Suprapubic skin (tissue), 4 donors: Measurements from ENCODE around the gene TMPRSS6.

Source experiments
- EP300 ChIP-seq: sonication (generic); formaldehyde crosslinking; IDR thresholded peaks from one replicate; pipeline ENCODE4 v1.6.1; 2017; ENCODE audit warnings: antibody characterized with exemption
- POLR2A ChIP-seq, 2 donors: fragments of 450-650 bp; IDR thresholded peaks; one replicate each; pipeline ENCODE4 v1.6.1; 2017; ENCODE audit warnings: antibody characterized with exemption in 2 of 2, mild to moderate bottlenecking in 2 of 2, moderate library complexity in 2 of 2
- POLR2AphosphoS5 ChIP-seq, 3 donors: sonication (generic); formaldehyde crosslinking; IDR thresholded peaks; one replicate each; pipeline ENCODE4 v1.6.1; 2017; ENCODE audit warnings: antibody characterized with exemption in 3 of 3
- TF ChIP-seq, protein P1 (sequence below), 2 donors: fragments of 200-600 bp in 1 of 2; fragments of 450-650 bp in 1 of 2; sonication (generic) in 1 of 2; IDR thresholded peaks; one replicate each; pipeline ENCODE4 v1.5.1; 2016 to 2019; ENCODE audit warnings: antibody characterized with exemption in 2 of 2, mild to moderate bottlenecking in 1 of 2, moderate library complexity in 1 of 2

DNA sequence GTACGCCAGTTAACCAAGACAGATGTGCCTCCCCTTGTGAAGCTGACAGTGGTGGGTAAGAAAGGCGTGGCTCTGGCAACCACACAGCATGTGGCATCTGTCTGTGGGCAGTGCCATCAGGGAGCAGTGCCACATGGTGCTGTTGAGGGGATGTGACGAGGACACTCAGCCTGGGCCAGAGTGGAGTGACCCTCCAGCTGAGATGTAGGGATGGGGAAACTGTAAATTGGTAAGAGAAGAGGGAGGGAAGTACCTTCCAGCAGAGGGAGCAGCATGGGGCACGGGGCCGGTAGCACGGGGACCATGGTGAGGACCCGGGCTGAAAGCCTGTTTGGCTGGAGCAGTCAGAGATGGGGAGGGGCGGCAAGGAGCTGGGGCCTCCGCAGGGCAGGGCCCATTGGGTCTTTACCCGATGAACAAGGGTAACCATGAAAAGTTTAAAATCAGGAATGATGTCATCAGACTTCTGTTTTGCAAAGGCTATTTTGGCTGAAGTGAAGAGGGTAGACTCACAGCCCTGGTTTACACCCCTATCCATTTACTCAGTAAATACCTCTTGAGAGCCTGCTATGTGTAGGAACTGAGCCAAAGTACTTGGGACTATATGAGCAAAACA lies 10.4 kb downstream of the TMPRSS6 start:
- TF ChIP-seq, protein P1, sequence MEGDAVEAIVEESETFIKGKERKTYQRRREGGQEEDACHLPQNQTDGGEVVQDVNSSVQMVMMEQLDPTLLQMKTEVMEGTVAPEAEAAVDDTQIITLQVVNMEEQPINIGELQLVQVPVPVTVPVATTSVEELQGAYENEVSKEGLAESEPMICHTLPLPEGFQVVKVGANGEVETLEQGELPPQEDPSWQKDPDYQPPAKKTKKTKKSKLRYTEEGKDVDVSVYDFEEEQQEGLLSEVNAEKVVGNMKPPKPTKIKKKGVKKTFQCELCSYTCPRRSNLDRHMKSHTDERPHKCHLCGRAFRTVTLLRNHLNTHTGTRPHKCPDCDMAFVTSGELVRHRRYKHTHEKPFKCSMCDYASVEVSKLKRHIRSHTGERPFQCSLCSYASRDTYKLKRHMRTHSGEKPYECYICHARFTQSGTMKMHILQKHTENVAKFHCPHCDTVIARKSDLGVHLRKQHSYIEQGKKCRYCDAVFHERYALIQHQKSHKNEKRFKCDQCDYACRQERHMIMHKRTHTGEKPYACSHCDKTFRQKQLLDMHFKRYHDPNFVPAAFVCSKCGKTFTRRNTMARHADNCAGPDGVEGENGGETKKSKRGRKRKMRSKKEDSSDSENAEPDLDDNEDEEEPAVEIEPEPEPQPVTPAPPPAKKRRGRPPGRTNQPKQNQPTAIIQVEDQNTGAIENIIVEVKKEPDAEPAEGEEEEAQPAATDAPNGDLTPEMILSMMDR (IDR thresholded peaks at IDR 0.05): no peak
- TF ChIP-seq EP300: no peak
- TF ChIP-seq POLR2AphosphoS5 (IDR thresholded peaks at IDR 0.05): no peak
- TF ChIP-seq POLR2A (IDR thresholded peaks at IDR 0.05): no peak
